Measurements from ENCODE around the gene MYO9B. TPM values are rescaled to one million over a fixed set of nuclear protein-coding genes. Genes with fewer than 3 reads are reported as not detected.
A peak's percentile ranks its signal among the peaks of the same experiment; 100 is the strongest.

Gene MYO9B
- total and polyA plus RNA-seq, 2 of the 13 experiments (the other 11 are each of a cell fraction or from before 2014, with no cell fraction given): 18.0 to 18.3 TPM

- TF ChIP-seq ZFX (CRISPR knock-in tag; IDR thresholded peaks at IDR 0.05; ENCODE audit: low read depth) (peak; percentile 88), ZSCAN20 (CRISPR knock-in tag; IDR thresholded peaks at IDR 0.05; ENCODE audit: borderline replicate concordance) (no peak), HNRNPH1 (optimal IDR thresholded peaks at IDR 0.05; ENCODE audit: low read depth, low read length) (no peak), PRMT3 (CRISPR knock-in tag; IDR thresholded peaks at IDR 0.05; ENCODE audit: borderline replicate concordance, low read depth) (no peak), ZNF343 (CRISPR knock-in tag; IDR thresholded peaks at IDR 0.05) (peak; percentile 84; the same call in 1 of the 2 replicates), MAF1 (CRISPR knock-in tag; IDR thresholded peaks at IDR 0.05; ENCODE audit: borderline replicate concordance) (no peak), NFYB (CRISPR knock-in tag; IDR thresholded peaks at IDR 0.05) (no peak), PHF20 (CRISPR knock-in tag; IDR thresholded peaks at IDR 0.05) (peak; percentile 24; the same call in 1 of the 2 replicates), ZNF496 (CRISPR knock-in tag; IDR thresholded peaks at IDR 0.05; ENCODE audit: insufficient replicate concordance) (no peak), ZNF775 (CRISPR knock-in tag; IDR thresholded peaks at IDR 0.05; ENCODE audit: borderline replicate concordance) (no peak), U2AF1 (optimal IDR thresholded peaks at IDR 0.05; ENCODE audit: low read depth, low read length) (peak; percentile 73), CHD2 (IDR thresholded peaks at IDR 0.05; ENCODE audit: low read depth, low read length) (peak; percentile 18; the same call in 1 of the 2 replicates), ZNF263 (CRISPR knock-in tag; IDR thresholded peaks at IDR 0.05) (peak; percentile 100), BRF2 (CRISPR knock-in tag; IDR thresholded peaks at IDR 0.05) (0 out of 2 replicates have a peak, but pooled peaks have one; percentile 35)
- TF ChIP-seq, protein P1, sequence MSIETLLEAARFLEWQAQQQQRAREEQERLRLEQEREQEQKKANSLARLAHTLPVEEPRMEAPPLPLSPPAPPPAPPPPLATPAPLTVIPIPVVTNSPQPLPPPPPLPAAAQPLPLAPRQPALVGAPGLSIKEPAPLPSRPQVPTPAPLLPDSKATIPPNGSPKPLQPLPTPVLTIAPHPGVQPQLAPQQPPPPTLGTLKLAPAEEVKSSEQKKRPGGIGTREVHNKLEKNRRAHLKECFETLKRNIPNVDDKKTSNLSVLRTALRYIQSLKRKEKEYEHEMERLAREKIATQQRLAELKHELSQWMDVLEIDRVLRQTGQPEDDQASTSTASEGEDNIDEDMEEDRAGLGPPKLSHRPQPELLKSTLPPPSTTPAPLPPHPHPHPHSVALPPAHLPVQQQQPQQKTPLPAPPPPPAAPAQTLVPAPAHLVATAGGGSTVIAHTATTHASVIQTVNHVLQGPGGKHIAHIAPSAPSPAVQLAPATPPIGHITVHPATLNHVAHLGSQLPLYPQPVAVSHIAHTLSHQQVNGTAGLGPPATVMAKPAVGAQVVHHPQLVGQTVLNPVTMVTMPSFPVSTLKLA (IDR thresholded peaks at IDR 0.05): no peak
- TF ChIP-seq, protein P2, sequence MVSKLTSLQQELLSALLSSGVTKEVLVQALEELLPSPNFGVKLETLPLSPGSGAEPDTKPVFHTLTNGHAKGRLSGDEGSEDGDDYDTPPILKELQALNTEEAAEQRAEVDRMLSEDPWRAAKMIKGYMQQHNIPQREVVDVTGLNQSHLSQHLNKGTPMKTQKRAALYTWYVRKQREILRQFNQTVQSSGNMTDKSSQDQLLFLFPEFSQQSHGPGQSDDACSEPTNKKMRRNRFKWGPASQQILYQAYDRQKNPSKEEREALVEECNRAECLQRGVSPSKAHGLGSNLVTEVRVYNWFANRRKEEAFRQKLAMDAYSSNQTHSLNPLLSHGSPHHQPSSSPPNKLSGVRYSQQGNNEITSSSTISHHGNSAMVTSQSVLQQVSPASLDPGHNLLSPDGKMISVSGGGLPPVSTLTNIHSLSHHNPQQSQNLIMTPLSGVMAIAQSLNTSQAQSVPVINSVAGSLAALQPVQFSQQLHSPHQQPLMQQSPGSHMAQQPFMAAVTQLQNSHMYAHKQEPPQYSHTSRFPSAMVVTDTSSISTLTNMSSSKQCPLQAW (CRISPR knock-in tag; IDR thresholded peaks at IDR 0.05): peak; percentile 88
- TF ChIP-seq, protein P3, sequence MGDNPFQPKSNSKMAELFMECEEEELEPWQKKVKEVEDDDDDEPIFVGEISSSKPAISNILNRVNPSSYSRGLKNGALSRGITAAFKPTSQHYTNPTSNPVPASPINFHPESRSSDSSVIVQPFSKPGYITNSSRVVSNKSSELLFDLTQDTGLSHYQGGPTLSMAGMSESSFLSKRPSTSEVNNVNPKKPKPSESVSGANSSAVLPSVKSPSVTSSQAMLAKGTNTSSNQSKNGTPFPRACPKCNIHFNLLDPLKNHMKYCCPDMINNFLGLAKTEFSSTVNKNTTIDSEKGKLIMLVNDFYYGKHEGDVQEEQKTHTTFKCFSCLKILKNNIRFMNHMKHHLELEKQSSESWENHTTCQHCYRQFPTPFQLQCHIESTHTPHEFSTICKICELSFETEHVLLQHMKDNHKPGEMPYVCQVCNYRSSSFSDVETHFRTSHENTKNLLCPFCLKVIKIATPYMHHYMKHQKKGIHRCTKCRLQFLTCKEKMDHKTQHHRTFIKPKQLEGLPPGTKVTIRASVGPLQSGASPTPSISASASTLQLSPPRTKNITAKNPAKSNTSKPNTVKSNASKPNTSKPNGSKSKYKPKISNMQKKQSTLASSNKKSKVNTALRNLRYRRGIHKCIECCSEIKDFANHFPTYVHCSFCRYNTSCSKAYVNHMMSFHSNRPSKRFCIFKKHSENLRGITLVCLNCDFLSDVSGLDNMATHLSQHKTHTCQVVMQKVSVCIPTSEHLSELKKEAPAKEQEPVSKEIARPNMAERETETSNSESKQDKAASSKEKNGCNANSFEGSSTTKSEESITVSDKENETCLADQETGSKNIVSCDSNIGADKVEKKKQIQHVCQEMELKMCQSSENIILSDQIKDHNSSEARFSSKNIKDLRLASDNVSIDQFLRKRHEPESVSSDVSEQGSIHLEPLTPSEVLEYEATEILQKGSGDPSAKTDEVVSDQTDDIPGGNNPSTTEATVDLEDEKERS (CRISPR knock-in tag; IDR thresholded peaks at IDR 0.05): peak; percentile 75; the same call in 1 of the 2 replicates
- TF ChIP-seq, protein P4, sequence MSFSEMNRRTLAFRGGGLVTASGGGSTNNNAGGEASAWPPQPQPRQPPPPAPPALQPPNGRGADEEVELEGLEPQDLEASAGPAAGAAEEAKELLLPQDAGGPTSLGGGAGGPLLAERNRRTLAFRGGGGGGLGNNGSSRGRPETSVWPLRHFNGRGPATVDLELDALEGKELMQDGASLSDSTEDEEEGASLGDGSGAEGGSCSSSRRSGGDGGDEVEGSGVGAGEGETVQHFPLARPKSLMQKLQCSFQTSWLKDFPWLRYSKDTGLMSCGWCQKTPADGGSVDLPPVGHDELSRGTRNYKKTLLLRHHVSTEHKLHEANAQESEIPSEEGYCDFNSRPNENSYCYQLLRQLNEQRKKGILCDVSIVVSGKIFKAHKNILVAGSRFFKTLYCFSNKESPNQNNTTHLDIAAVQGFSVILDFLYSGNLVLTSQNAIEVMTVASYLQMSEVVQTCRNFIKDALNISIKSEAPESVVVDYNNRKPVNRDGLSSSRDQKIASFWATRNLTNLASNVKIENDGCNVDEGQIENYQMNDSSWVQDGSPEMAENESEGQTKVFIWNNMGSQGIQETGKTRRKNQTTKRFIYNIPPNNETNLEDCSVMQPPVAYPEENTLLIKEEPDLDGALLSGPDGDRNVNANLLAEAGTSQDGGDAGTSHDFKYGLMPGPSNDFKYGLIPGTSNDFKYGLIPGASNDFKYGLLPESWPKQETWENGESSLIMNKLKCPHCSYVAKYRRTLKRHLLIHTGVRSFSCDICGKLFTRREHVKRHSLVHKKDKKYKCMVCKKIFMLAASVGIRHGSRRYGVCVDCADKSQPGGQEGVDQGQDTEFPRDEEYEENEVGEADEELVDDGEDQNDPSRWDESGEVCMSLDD (CRISPR knock-in tag; IDR thresholded peaks at IDR 0.05; ENCODE audit: borderline replicate concordance): peak; percentile 65; the same call in 1 of the 2 replicates
These were observed 172.6 kb downstream of the MYO9B start (continued) for GRCh38 chr19:17248011-17248776.
